Measurements from ENCODE around the gene SHB.

Gene SHB

GRCh38 chr9:38062498-38063362 lies 6.3 kb downstream of the SHB start:
- Histone ChIP-seq H3K27ac (ENCODE audit: extremely low read depth, low read depth, low read length) (no peak overlapping the region), H3K4me1 (ENCODE audit: control insufficient read depth, insufficient read depth, low read length) (peaks cover 5% of the 10 kb centered on the region)
- POLR2A ChIA-PET = interaction anchor here (0.6 to 2.4 kb wide), 3 partner anchors 19 to 113 kb away, joined by 4 to 7 read pairs (median 6); no protein-coding TSS in a partner anchor
- TF ChIP-seq ZNF169 (tag by site-specific recombination; IDR thresholded peaks at IDR 0.05) = no peak
- TF ChIP-seq, protein P1, sequence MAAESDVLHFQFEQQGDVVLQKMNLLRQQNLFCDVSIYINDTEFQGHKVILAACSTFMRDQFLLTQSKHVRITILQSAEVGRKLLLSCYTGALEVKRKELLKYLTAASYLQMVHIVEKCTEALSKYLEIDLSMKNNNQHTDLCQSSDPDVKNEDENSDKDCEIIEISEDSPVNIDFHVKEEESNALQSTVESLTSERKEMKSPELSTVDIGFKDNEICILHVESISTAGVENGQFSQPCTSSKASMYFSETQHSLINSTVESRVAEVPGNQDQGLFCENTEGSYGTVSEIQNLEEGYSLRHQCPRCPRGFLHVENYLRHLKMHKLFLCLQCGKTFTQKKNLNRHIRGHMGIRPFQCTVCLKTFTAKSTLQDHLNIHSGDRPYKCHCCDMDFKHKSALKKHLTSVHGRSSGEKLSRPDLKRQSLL (tag by site-specific recombination; IDR thresholded peaks at IDR 0.05) = peak; percentile 59; the same call in 1 of the 2 replicates
- no peak for TF ChIP-seq EGR2 (tag by site-specific recombination; IDR thresholded peaks at IDR 0.05; ENCODE audit: low read depth)
- TF ChIP-seq OSR2 (tag by site-specific recombination; IDR thresholded peaks at IDR 0.05) = no peak
- TF ChIP-seq ZNF529 (tag by site-specific recombination; IDR thresholded peaks at IDR 0.05; ENCODE audit: insufficient replicate concordance) = no peak
- 0 out of 2 replicates have a peak, but pooled peaks have one; percentile 50 for TF ChIP-seq YY1 (tag by site-specific recombination; IDR thresholded peaks at IDR 0.05)
- no peak for TF ChIP-seq SP2 (tag by site-specific recombination; IDR thresholded peaks at IDR 0.05)
- TF ChIP-seq, protein P2, sequence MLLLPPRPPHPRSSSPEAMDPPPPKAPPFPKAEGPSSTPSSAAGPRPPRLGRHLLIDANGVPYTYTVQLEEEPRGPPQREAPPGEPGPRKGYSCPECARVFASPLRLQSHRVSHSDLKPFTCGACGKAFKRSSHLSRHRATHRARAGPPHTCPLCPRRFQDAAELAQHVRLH (tag by site-specific recombination; IDR thresholded peaks at IDR 0.05) = no peak
- peak; percentile 18; the same call in 1 of the 2 replicates for TF ChIP-seq SP7 (tag by site-specific recombination; IDR thresholded peaks at IDR 0.05)
- 0 out of 2 replicates have a peak, but pooled peaks have one; percentile 26 for TF ChIP-seq ZNF629 (tag by site-specific recombination; IDR thresholded peaks at IDR 0.05)
- TF ChIP-seq, protein P3, sequence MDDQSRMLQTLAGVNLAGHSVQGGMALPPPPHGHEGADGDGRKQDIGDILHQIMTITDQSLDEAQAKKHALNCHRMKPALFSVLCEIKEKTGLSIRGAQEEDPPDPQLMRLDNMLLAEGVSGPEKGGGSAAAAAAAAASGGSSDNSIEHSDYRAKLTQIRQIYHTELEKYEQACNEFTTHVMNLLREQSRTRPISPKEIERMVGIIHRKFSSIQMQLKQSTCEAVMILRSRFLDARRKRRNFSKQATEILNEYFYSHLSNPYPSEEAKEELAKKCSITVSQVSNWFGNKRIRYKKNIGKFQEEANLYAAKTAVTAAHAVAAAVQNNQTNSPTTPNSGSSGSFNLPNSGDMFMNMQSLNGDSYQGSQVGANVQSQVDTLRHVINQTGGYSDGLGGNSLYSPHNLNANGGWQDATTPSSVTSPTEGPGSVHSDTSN (CRISPR knock-in tag; IDR thresholded peaks at IDR 0.05) = no peak
- TF ChIP-seq ZSCAN30 (tag by site-specific recombination; IDR thresholded peaks at IDR 0.05) = peak; percentile 62; the same call in 1 of the 2 replicates
- no peak for TF ChIP-seq ZNF324 (tag by site-specific recombination; IDR thresholded peaks at IDR 0.05)
- TF ChIP-seq ZNF37A (tag by site-specific recombination; IDR thresholded peaks at IDR 0.05) = no peak
- TF ChIP-seq, protein P4, sequence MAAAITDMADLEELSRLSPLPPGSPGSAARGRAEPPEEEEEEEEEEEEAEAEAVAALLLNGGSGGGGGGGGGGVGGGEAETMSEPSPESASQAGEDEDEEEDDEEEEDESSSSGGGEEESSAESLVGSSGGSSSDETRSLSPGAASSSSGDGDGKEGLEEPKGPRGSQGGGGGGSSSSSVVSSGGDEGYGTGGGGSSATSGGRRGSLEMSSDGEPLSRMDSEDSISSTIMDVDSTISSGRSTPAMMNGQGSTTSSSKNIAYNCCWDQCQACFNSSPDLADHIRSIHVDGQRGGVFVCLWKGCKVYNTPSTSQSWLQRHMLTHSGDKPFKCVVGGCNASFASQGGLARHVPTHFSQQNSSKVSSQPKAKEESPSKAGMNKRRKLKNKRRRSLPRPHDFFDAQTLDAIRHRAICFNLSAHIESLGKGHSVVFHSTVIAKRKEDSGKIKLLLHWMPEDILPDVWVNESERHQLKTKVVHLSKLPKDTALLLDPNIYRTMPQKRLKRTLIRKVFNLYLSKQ (tag by site-specific recombination; IDR thresholded peaks at IDR 0.05; ENCODE audit: borderline replicate concordance) = no peak
- no peak for TF ChIP-seq ZFHX2 (tag by site-specific recombination; conservative IDR thresholded peaks at IDR 0.05)
- no peak for TF ChIP-seq ZNF140 (tag by site-specific recombination; IDR thresholded peaks at IDR 0.05)
- TF ChIP-seq ZBTB49 (tag by site-specific recombination; IDR thresholded peaks at IDR 0.05; ENCODE audit: low read depth) = no peak
- no peak for TF ChIP-seq SCRT2 (tag by site-specific recombination; IDR thresholded peaks at IDR 0.05)
- TF ChIP-seq ZNF600 (tag by site-specific recombination; IDR thresholded peaks at IDR 0.05) = peak; percentile 87
- no peak for TF ChIP-seq ZNF18 (tag by site-specific recombination; IDR thresholded peaks at IDR 0.05)
- TF ChIP-seq ZNF654 (tag by site-specific recombination; IDR thresholded peaks at IDR 0.05; ENCODE audit: low read depth) = no peak
- TF ChIP-seq ZNF350 (tag by site-specific recombination; IDR thresholded peaks at IDR 0.05) = no peak
- no peak for TF ChIP-seq ZNF426 (tag by site-specific recombination; IDR thresholded peaks at IDR 0.05)
- no peak for TF ChIP-seq ZNF571 (tag by site-specific recombination; IDR thresholded peaks at IDR 0.05)
- TF ChIP-seq MZF1 (tag by site-specific recombination; IDR thresholded peaks at IDR 0.05; ENCODE audit: borderline replicate concordance) = no peak
- TF ChIP-seq ZIC2 (tag by site-specific recombination; IDR thresholded peaks at IDR 0.05) = peak; percentile 36; the same call in 1 of the 2 replicates
- no peak for TF ChIP-seq ZNF558 (tag by site-specific recombination; IDR thresholded peaks at IDR 0.05)
- TF ChIP-seq ZNF433 (tag by site-specific recombination; IDR thresholded peaks at IDR 0.05; ENCODE audit: low read depth) = no peak

More at GRCh38 chr9:38062498-38063362, 6.3 kb downstream of the SHB start:
- CTCF ChIA-PET = interaction anchor here (0.8 to 1.4 kb wide), 4 partner anchors 9 to 295 kb away, joined by 3 to 4 read pairs (median 3); no protein-coding TSS in a partner anchor
- Histone ChIP-seq H3K4me3 (ENCODE audit: low read depth, low read length) (no peak overlapping the region), H3K9me3 (ENCODE audit: control insufficient read depth, insufficient read depth, low read depth, low read length) (no peaks in the 10 kb centered on the region), H3K36me3 (ENCODE audit: control insufficient read depth in 2 of 2, insufficient read depth in 1 of 2, low read length in 2 of 2) (peaks cover 0 to 60% of the 10 kb centered on the region in 2 experiments; a peak in 1 of 3 replicates)
